Loucy (cell line): Measurements from ENCODE around the gene CD300A.

Source experiments
- H2AFZ ChIP-seq: fragments of 200-600 bp; sonication (generic); 2 replicates; pipeline ENCODE4 v1.6.0; 2016; ENCODE audit warnings: antibody characterized with exemption, mild to moderate bottlenecking, low read length, moderate library complexity
- H3F3A ChIP-seq: fragments of 200-600 bp; 2 replicates; pipeline ENCODE4 v1.6.0; 2016; ENCODE audit warnings: antibody characterized with exemption, low read depth, mild to moderate bottlenecking
- H3K27me3 ChIP-seq: fragments of 200-600 bp; sonication (generic); 2 replicates; pipeline ENCODE4 v1.6.1; 2014; ENCODE audit warnings: low read length, mild to moderate bottlenecking; ENCODE audit not compliant: insufficient read depth, poor library complexity, severe bottlenecking
- H3K36me3 ChIP-seq: fragments of 200-600 bp; sonication (generic); 2 replicates; pipeline ENCODE4 v1.6.1; 2016; ENCODE audit warnings: low read length; ENCODE audit not compliant: insufficient read depth
- H3K4me1 ChIP-seq: fragments of 200-600 bp; sonication (generic); 2 replicates; pipeline ENCODE4 v1.5.1; 2014; ENCODE audit warnings: low read length, mild to moderate bottlenecking; ENCODE audit not compliant: insufficient read depth, poor library complexity, severe bottlenecking
- H3K4me2 ChIP-seq: fragments of 200-600 bp; sonication (generic); 2 replicates; pipeline ENCODE4 v1.6.0; 2014; ENCODE audit warnings: antibody characterized with exemption, low read length, low read depth, mild to moderate bottlenecking; ENCODE audit not compliant: poor library complexity, severe bottlenecking
- H3K4me3 ChIP-seq: fragments of 200-600 bp; sonication (generic); 2 replicates; pipeline ENCODE4 v1.5.1; 2014; ENCODE audit warnings: low read length, mild to moderate bottlenecking, mixed read lengths; ENCODE audit not compliant: poor library complexity, severe bottlenecking
- H3K79me2 ChIP-seq: fragments of 200-600 bp; sonication (generic); 2 replicates; pipeline ENCODE4 v1.6.1; 2014; ENCODE audit warnings: low read length; ENCODE audit not compliant: insufficient read depth
- H3K9ac ChIP-seq: fragments of 200-600 bp; sonication (generic); 2 replicates; pipeline ENCODE4 v1.6.0; 2014; ENCODE audit warnings: mild to moderate bottlenecking, low read depth, low read length, moderate library complexity; ENCODE audit not compliant: poor library complexity, severe bottlenecking
- H3K9me2 ChIP-seq: fragments of 200-600 bp; sonication (generic); replicated peaks from 2 replicates; pipeline ENCODE4 v1.6.1; 2016; ENCODE audit warnings: low read depth, low read length, mixed read lengths
- H3K9me3 ChIP-seq: fragments of 200-600 bp; sonication (generic); 2 replicates; pipeline ENCODE4 v1.6.1; 2014; ENCODE audit warnings: mild to moderate bottlenecking, antibody characterized with exemption, low read length, low read depth; ENCODE audit not compliant: insufficient read depth
- H4K20me1 ChIP-seq: fragments of 200-600 bp; sonication (generic); 2 replicates; pipeline ENCODE4 v1.6.0; 2014; ENCODE audit warnings: antibody characterized with exemption, low read length, mild to moderate bottlenecking; ENCODE audit not compliant: insufficient read depth, poor library complexity, severe bottlenecking
- EZH2phosphoT487 ChIP-seq: fragments of 200-600 bp; IDR thresholded peaks from 2 replicates; pipeline ENCODE4 v1.6.1; 2018; ENCODE audit warnings: antibody characterized with exemption, mild to moderate bottlenecking, moderate library complexity, borderline replicate concordance
- TF ChIP-seq, protein P1 (sequence below): fragments of 200-600 bp; sonication (generic); conservative IDR thresholded peaks from 2 replicates; pipeline ENCODE4 v1.5.1; 2014; ENCODE audit warnings: mild to moderate bottlenecking, antibody characterized with exemption, low read length

Gene CD300A

DNA sequence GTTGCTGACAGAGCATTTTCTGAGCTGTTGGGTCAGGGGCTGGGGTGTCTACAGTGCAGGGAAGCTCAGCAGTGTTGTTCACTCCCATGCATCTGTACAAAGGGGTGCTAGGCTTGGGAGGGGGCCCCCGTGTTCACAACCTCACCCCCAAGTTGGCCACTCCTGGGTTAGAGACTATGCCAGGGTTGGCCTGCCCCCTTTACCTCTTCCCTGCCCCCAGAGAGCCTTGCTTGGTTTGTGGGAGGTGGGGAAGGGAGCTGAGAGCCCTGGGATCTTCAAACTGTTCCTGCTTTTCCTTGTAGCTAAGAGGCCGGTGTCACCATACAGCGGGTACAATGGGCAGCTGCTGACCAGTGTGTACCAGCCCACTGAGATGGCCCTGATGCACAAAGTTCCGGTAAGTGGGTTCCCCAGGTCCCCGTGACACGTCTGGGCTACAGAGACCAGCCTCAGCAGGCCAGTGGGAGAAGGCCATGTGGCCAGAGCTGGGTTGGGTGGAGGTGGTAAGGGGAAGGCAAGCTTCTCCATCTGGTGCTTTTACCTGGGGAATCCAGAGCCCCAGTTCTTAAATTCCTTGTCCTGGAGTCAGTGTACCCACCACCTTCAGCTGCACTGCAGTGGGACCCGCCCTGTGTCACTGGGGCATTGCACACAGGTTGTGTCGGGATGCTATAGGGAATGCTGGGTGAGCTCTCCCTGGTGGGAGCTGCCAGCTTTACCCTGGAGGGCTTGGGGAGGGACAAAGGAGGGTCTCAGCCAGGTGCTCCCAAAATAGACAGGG lies 22.7 kb upstream of the CD300A start:
- Histone ChIP-seq H3F3A (no peaks in the 10 kb centered on the region), H4K20me1 (no peaks in the 10 kb centered on the region), H3K36me3 (no peaks in the 10 kb centered on the region), H3K79me2 (no peaks in the 10 kb centered on the region), H3K4me2 (no peak overlapping the region), H3K4me3 (no peak overlapping the region), H3K27me3 (no peaks in the 10 kb centered on the region), H3K9ac (no peak overlapping the region), H3K9me2 (no peaks in the 10 kb centered on the region), H2AFZ (no peak overlapping the region), H3K9me3 (no peaks in the 10 kb centered on the region; the same call in 1 of the 2 replicates), H3K4me1 (no peaks in the 10 kb centered on the region)
- TF ChIP-seq, protein P1, sequence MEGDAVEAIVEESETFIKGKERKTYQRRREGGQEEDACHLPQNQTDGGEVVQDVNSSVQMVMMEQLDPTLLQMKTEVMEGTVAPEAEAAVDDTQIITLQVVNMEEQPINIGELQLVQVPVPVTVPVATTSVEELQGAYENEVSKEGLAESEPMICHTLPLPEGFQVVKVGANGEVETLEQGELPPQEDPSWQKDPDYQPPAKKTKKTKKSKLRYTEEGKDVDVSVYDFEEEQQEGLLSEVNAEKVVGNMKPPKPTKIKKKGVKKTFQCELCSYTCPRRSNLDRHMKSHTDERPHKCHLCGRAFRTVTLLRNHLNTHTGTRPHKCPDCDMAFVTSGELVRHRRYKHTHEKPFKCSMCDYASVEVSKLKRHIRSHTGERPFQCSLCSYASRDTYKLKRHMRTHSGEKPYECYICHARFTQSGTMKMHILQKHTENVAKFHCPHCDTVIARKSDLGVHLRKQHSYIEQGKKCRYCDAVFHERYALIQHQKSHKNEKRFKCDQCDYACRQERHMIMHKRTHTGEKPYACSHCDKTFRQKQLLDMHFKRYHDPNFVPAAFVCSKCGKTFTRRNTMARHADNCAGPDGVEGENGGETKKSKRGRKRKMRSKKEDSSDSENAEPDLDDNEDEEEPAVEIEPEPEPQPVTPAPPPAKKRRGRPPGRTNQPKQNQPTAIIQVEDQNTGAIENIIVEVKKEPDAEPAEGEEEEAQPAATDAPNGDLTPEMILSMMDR, result no peak
- TF ChIP-seq EZH2phosphoT487, result no peak

DNA sequence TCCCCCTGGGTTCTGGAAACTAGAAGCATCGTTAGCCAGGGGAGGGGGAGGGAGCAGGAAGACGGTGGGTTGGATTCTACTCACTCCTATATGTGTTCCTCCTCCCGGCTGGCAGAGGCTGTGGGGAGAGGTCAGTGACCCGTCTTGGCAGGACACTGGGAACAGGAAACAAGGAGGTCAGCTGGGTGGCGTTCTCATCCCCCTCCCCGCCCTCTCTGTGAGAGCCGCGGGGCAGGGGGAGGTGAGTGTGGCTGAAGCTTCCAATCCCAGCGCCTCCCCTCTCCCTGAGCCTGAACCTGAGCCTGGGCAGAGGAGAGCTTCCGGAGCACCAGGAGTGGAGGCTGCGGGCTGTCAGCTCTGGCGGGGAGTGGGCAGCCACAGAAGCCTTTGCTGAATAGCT lies 22.0 kb upstream of the CD300A start:
- Histone ChIP-seq H3K9me3 (no peaks in the 10 kb centered on the region; the same call in 1 of the 2 replicates), H3K4me2 (no peak overlapping the region), H3K4me3 (no peak overlapping the region), H2AFZ (no peak overlapping the region), H4K20me1 (no peaks in the 10 kb centered on the region), H3K36me3 (no peaks in the 10 kb centered on the region), H3F3A (no peaks in the 10 kb centered on the region), H3K27me3 (no peaks in the 10 kb centered on the region), H3K79me2 (no peaks in the 10 kb centered on the region), H3K9me2 (no peaks in the 10 kb centered on the region), H3K4me1 (no peaks in the 10 kb centered on the region), H3K9ac (no peak overlapping the region)
- TF ChIP-seq, protein P1, result no peak
- TF ChIP-seq EZH2phosphoT487, result no peak

DNA sequence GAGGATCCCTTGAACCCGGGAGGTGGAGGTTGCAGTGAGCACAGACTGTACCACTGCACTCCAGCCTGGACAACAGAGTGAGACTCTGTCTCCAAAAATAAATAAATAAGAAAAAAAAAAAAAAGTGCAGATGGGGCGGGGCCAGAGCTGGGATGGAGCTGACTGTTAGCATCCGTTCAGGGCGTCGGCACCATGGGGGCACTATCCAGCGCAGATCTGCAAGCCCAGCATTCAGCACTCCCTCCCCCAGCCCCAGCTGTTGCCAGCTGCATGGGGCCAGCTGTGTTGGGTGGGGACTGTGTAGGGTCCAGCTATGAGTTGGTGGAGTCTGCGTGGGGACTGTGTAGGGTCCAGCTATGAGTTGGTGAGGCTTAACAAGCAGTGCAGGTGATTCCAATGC lies 21.3 kb upstream of the CD300A start:
- no peak for TF ChIP-seq EZH2phosphoT487
- TF ChIP-seq, protein P1, result no peak
- H3K4me3 ChIP-seq, result no peak overlapping the region
- no peaks in the 10 kb centered on the region for H3K36me3 ChIP-seq
- H4K20me1 ChIP-seq, result no peaks in the 10 kb centered on the region
- H3K9me3 ChIP-seq, result no peaks in the 10 kb centered on the region; the same call in 1 of the 2 replicates
- H3K27me3 ChIP-seq, result no peaks in the 10 kb centered on the region
- H3K79me2 ChIP-seq, result no peaks in the 10 kb centered on the region
- H3K4me1 ChIP-seq, result no peaks in the 10 kb centered on the region
- no peak overlapping the region for H2AFZ ChIP-seq
- no peak overlapping the region for H3K4me2 ChIP-seq
- no peaks in the 10 kb centered on the region for H3F3A ChIP-seq
- no peaks in the 10 kb centered on the region for H3K9me2 ChIP-seq
- no peak overlapping the region for H3K9ac ChIP-seq
